Brain microvascular endothelial cell (primary cell): ENCODE measurements around the gene POU2F3.
"Not testable (repeated sequence)": the region's sequence is repeated elsewhere in the genome, so short reads cannot be mapped to it uniquely, and the experiment has no call there.

Source experiments
- DNase-seq: peaks from one replicate; pipeline ENCODE4 v3.0.0-alpha.2; 2020
- H3K27ac ChIP-seq: fragments of 250-450 bp; sonication (Bioruptor Pico); 2 replicates; pipeline ENCODE4 v1.5.1; 2020; ENCODE audit warnings: mild to moderate bottlenecking, moderate library complexity
- H3K27me3 ChIP-seq: fragments of 250-450 bp; sonication (Bioruptor Pico); replicated peaks from 2 replicates; pipeline ENCODE4 v1.5.1; 2020; ENCODE audit warnings: mild to moderate bottlenecking
- H3K36me3 ChIP-seq: fragments of 250-450 bp; sonication (Bioruptor Pico); replicated peaks from 2 replicates; pipeline ENCODE4 v1.5.1; 2020; ENCODE audit warnings: mild to moderate bottlenecking
- H3K4me3 ChIP-seq: 2 replicates; pipeline ENCODE4 v1.5.1; 2011; ENCODE audit warnings: low read depth, mild to moderate bottlenecking, control low read depth, low read length, moderate library complexity
- in situ Hi-C: cut with HindIII; loops from 2 replicates; pipeline ENCODE4 v1.10.0; 2017; ENCODE audit warnings: low sequenced_read_pairs, low pct_ligation_motif_present
- TF ChIP-seq, protein P1 (sequence below): IDR thresholded peaks from 2 replicates; pipeline ENCODE4 v1.5.1; 2011; ENCODE audit warnings: low read depth, mild to moderate bottlenecking, moderate library complexity, low read length, control low read depth, inconsistent platforms; ENCODE audit errors: missing control alignments

POU2F3 gene

GRCh38 chr11:120244476-120245365 is 4.8 kb downstream of the POU2F3 start:
- Histone ChIP-seq H3K27me3 (peaks cover 38% of the 10 kb centered on the region), H3K36me3 (no peaks in the 10 kb centered on the region), H3K4me3 (no peak overlapping the region), H3K27ac (no peak overlapping the region)
- TF ChIP-seq, protein P1, sequence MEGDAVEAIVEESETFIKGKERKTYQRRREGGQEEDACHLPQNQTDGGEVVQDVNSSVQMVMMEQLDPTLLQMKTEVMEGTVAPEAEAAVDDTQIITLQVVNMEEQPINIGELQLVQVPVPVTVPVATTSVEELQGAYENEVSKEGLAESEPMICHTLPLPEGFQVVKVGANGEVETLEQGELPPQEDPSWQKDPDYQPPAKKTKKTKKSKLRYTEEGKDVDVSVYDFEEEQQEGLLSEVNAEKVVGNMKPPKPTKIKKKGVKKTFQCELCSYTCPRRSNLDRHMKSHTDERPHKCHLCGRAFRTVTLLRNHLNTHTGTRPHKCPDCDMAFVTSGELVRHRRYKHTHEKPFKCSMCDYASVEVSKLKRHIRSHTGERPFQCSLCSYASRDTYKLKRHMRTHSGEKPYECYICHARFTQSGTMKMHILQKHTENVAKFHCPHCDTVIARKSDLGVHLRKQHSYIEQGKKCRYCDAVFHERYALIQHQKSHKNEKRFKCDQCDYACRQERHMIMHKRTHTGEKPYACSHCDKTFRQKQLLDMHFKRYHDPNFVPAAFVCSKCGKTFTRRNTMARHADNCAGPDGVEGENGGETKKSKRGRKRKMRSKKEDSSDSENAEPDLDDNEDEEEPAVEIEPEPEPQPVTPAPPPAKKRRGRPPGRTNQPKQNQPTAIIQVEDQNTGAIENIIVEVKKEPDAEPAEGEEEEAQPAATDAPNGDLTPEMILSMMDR: no peak
- no peak for DNase-seq
- in situ Hi-C loops: no loop called here

DNA sequence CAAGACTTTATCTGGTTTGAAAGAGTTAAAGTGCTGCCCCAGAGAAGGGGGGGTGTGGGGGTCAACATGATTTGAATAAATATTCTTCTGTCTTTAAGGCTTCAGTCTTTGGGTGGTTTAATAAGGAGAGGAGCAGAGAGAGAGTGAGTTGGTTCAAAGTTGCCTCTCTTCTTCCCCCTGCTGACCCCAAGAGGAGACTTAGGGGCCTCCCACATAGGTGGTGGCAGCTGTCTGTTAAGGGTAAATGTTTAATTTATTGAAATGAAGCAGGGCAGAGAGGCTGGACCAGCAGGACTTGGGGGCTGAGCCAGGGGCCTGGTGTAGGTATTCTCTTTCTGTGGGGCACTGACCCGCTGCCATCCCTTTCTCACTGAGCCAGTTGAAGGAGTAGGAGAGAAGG is 5.5 kb downstream of the POU2F3 start:
- TF ChIP-seq, protein P1: no peak
- in situ Hi-C loops: no loop called here
- no peak overlapping the region for H3K4me3 ChIP-seq
- no peaks in the 10 kb centered on the region for H3K36me3 ChIP-seq
- no peak for DNase-seq
- H3K27me3 ChIP-seq: peaks cover 32% of the 10 kb centered on the region
- no peak overlapping the region for H3K27ac ChIP-seq

DNA sequence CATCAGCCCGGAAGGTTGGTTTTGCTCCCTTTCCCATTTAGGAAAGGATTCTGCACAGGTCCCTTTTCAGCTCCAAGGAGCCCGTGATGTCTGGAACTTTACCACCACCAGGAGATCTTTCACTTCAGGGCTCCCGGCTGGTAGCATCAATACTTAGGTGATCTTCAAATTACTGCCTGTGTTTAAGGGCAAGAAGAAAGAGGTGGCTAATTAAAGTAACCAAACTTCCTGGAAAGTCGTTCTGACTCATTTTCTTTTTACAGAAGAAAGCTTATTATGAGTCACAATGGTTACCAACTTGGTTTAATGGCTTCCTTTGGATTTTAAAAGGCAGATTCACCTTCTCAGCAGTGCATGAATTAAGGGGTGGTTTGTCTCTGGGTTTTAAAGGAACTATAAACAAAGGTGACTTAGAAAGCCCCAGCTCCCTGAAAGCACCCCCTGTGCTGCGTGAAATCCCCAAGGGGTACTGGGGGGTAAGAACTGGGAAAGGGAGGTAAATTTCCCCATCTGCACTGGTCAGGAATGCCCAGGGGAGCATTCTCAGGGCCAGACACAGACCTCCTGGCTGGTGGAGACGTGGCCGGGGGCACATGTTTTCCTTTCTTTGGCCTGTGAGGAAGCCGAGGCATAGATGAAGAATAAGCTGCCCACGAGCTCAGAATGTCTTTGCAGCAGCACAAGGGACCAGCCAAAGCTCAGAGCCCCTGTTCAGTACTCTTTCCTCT is 8.8 kb downstream of the POU2F3 start:
- Histone ChIP-seq H3K27ac (no peak overlapping the region), H3K27me3 (peaks cover 19% of the 10 kb centered on the region), H3K36me3 (no peaks in the 10 kb centered on the region), H3K4me3 (no peak overlapping the region)
- in situ Hi-C loops: no loop called here
- no peak for DNase-seq
- TF ChIP-seq, protein P1: no peak

- Histone ChIP-seq H3K27me3 (peaks cover 25% of the 10 kb centered on the region), H3K36me3 (no peaks in the 10 kb centered on the region), H3K27ac (no peak overlapping the region), H3K4me3 (no peak overlapping the region)
- DNase-seq: no peak
- TF ChIP-seq, protein P1: no peak
- in situ Hi-C loops: no loop called here
These were observed 9.6 kb downstream of the POU2F3 start for GRCh38 chr11:120249279-120250262.

DNA sequence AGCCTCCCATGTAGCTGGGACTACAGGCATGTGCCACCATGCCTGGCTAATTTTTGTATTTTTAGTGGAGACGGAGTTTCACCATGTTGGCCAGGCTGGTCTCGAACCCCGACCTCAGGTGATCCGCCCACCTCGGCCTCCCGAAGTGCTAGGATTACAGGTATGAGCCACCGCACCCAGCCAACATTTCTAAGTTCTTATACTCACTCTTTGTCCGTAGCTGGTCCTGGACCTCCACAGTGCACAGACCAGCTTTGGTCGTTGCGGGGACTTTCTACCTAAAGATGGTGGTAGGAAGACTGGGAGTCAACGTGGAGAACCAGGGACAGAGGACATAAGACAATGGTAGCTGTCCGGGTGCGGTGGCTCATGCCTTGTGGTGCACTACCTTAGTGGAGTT is 13.4 kb downstream of the POU2F3 start:
- in situ Hi-C loops, H3K36me3 ChIP-seq, H3K4me3 ChIP-seq, DNase-seq, H3K27ac ChIP-seq: not testable (repeated sequence)
- H3K27me3 ChIP-seq: peaks cover 34% of the 10 kb centered on the region
